HG03521 (cell line): ENCODE measurements around the gene PGP.
"Not testable (repeated sequence)": the region's sequence is repeated elsewhere in the genome, so short reads cannot be mapped to it uniquely, and the experiment has no call there.

ENCODE experiments used
- ATAC-seq: cut with Tn5 transposase; IDR thresholded peaks from one replicate; pipeline ENCODE4 v1.9.1; 2021; ENCODE audit warnings: mild to moderate bottlenecking, moderate library complexity; ENCODE audit not compliant: unreplicated experiment

Gene PGP

DNA sequence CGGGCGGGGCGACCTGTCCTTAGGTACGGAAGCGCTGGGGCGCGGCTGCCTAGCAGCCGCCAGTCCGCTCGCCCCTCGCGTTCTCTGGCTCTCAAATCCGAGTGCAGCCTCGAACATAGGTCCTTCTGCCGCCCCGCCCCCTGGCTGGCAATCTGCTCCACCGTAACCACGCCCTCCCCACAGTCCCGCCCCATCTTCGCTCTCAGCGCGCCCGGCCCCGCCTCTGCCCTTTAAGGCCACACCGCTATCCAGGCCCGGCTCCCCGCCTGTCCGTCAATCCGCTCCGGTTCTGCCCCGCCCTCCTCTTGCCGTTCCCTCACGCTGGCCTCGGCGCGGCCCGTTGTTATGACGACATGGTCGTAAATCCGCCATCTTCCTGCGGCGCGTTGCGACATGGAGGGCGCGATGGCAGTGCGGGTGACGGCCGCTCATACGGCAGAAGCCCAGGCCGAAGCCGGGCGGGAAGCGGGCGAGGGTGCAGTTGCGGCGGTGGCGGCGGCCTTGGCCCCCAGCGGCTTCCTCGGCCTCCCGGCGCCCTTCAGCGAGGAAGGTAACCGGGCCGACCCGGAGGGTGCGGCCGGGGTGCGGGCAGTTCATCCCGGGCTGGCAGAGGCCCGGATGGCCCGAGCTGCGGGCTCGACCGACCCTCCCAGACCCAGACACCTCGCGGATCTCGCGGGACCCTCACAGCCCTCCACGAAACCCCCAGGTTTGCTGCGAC, 8.7 kb upstream of the PGP start, which contains the start of gene E4F1:
E4F1 (plus strand) TSS at position 371 of the 721 bp plus-strand sequence; CDS start at position 394, 23 bp downstream.
- peak; percentile 94 for ATAC-seq

DNA sequence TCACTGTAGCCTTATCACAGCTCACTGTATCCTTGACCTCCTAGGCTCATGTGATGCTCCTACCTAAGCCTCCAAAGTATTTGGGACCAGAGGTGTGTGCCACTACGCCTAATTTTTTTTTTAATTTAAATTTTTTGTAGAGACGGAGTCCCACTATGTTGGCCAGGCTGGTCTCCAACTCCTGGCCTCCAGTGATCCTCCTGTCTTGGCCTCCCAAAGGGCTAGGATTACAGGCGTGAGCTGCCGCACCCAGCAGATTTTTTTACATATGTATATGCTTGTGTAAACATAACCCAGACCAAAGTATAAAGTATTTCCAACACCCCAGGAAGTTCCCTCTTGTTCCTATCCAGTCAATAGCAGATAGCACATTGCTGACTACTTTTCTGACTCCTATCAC, 1.7 kb upstream of the PGP start:
- ATAC-seq = no peak

DNA sequence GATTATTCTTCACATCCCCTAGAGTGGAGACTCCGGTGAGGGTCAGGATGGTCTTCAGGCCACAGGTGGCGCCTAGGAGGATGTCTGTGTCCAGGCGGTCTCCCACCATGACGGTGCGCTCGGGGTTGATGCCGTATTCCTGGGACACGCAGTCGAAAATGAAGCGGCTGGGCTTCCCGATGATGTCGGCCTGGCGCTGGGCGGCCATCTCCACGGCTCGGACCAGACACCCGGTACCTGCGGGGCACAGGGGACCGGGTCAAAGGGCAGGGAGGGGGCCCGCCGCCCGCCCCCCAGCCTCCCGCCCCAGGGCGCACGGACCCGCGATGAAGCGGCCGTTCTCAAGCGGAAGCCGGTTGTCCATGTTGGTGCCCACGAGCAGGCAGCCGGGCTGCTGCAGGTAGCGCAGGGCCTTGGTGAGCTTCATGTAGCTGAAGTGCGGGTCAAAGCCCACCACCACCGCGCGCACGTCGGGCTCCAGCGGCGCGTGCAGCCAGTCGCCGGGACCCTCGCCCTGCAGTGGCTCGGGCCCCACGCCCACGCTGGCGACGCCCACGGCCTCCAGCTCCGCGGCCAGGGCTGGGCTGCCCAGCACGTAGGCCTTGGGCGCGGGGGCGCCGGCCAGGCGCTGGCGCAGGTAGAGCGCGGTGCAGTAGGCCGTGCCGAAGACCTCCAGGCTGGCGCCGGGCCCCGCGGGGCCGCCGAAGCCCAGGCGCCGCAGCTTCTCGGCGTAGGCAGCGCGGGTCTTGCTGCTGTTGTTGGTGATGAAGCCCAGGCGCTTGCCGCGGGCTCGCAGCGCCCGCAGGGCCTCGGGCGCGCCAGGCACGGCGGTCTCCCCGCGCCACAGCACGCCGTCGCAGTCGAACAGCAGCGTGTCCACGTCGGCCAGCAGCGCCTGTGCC, 572 bp downstream of the PGP start:
- peak; percentile 7 for ATAC-seq

DNA sequence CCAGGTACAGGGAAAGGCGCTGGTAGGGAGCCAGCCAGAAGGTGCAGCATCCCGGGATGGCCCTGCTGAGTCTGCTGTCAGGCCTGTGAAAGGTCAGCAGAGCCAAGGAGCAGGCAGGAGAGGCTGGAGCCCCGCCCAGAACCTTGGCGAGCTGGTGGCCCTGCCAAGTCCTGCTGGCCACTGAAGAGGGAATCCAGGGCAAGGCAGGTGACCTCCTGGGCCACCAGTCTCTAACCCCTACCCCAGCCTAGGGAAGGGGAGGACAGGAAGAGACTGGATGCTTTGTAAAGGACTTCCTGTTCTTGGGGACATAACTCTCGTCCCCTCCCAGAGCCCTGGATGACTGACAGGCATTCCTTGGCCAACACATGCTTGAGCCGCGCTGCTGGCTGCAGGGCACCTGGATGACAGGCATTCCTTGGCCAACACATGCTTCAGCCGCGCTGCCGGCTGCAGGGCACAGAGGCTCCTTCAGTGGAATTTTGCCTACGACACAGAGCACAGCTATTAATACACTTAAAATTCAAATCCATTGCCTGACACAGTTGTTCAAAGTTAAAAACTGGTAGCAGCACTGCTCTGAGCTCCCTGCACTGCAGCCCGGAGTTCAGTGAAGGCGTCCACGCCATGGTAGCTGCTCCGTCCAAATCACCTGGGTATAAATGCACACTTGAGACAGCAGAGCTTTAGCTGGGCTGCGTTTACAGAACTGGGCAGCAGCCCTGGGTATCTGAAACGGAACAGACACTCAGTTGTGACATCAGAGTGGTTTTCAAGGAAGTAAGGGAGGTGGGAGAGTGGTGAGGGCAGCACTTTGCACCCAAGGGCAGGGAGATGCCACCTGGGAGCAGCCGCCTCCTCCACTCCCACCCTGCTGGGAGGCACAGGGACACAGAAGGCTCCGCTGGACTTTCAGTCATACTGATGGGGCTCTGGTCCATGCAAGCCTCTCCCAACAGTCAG, 2.0 kb downstream of the PGP start:
- ATAC-seq = no peak

GRCh38 chr16:2211923-2212347, 2.7 kb downstream of the PGP start:
- ATAC-seq = no peak

- no peak for ATAC-seq
Measured at GRCh38 chr16:2210386-2211365, 4.0 kb downstream of the PGP start, which contains the start of gene BRICD5. Gene BRICD5 (minus strand): TSS chr16:2210863. CDS start chr16:2210833, 30 bp downstream.

DNA sequence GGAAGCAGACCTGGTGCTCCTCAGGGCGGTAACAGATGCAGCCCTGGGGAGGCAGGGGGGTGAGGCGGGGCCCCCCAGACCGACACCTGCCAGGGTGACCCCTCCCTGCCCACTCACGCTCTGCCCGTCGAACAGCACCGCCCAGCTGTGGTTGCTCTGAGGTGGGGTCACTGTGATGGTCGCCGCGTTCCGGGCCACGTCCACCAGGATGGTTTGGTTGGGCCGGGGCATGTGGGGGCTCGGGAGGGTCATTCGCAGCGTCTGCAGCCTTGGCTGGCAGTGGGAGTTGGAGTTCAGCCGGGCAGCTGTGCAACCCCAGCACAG, 4.7 kb downstream of the PGP start:
- ATAC-seq = no peak

- ATAC-seq = no peak
Measured at GRCh38 chr16:2209258-2210008, 5.2 kb downstream of the PGP start.

- no peak for ATAC-seq
Measured at GRCh38 chr16:2208772-2209171, 5.9 kb downstream of the PGP start.

GRCh38 chr16:2208308-2208707, 6.3 kb downstream of the PGP start:
- ATAC-seq = no peak

- ATAC-seq = no peak
Measured at GRCh38 chr16:2207872-2208271, 6.8 kb downstream of the PGP start.

DNA sequence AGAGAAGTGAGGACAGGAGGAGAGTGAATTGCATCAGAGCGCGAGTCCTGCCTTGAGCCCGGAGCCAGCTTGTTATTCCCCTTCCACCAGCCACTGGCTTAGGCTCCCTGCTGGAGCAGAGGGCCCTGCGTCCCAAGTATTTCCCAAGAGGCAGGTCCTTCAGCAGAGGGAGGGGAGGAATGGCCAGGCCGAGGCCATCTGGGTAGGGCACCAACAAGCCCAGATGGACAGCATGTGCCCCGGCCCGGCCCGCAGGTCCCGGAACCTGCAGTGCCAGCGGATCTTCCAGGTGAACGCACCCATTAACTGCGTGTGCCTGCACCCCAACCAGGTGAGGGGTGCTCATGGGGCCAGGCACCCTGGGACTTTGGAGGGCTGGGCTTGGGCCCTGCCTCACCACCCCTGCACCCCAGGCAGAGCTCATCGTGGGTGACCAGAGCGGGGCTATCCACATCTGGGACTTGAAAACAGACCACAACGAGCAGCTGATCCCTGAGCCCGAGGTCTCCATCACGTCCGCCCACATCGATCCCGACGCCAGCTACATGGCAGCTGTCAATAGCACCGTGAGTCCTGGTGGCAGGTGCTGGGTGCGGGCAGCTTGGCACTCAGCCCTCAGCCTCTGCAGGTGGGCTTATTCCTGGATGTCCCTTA, 7.7 kb downstream of the PGP start:
- ATAC-seq = no peak

- no peak for ATAC-seq
Measured at GRCh38 chr16:2206420-2206779, 8.2 kb downstream of the PGP start.

GRCh38 chr16:2205967-2206313, 8.7 kb downstream of the PGP start:
- ATAC-seq = peak; percentile 10

GRCh38 chr16:2205104-2205966, 9.3 kb downstream of the PGP start, which contains the start of gene MLST8:
Gene MLST8 (plus strand): TSS chr16:2205454. CDS start chr16:2206086, 632 bp downstream.
- peak; percentile 71 for ATAC-seq

DNA sequence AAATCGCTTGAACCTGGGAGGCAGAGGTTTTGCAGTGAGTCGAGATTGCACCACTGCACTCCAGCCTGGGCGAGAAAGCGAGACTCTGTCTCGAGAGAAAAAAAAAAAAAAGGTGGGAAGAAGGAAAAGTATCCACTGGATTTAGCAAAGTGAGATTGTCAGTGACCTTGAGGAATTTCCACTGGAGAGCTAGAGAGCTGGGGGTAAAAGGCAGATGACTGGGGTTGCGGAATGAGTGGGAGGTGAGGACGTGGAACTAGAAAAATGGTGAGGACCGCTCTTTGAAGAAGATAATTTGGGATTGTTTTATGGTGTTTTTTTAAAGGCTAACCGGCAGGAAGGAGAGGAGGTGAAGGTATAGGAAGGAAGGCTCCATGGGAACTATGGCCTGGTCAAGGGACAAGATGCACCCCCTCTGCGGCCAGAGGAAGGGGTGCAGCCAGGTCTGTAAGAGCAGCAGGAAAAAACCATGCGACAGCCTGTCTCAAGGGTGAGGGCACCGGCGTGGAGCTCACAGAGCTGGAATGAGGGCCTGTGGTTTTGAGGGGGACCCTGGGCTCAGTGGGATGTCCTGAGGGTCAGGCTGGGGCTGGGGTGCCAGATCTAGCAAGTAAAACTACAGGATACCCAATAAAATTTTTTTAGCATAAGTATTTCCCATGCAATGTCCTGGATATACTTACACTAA, 10.1 kb downstream of the PGP start:
- ATAC-seq = no peak

GRCh38 chr16:2203119-2203688, 11.4 kb downstream of the PGP start:
- ATAC-seq = not testable (repeated sequence)
